HG03442 (cell line): ENCODE results near the gene FAM229A.

Source experiments
- ATAC-seq: cut with Tn5 transposase; IDR thresholded peaks from one replicate; pipeline ENCODE4 v1.9.1; 2021; ENCODE audit warnings: mild to moderate bottlenecking, moderate library complexity; ENCODE audit not compliant: unreplicated experiment

The FAM229A gene

DNA sequence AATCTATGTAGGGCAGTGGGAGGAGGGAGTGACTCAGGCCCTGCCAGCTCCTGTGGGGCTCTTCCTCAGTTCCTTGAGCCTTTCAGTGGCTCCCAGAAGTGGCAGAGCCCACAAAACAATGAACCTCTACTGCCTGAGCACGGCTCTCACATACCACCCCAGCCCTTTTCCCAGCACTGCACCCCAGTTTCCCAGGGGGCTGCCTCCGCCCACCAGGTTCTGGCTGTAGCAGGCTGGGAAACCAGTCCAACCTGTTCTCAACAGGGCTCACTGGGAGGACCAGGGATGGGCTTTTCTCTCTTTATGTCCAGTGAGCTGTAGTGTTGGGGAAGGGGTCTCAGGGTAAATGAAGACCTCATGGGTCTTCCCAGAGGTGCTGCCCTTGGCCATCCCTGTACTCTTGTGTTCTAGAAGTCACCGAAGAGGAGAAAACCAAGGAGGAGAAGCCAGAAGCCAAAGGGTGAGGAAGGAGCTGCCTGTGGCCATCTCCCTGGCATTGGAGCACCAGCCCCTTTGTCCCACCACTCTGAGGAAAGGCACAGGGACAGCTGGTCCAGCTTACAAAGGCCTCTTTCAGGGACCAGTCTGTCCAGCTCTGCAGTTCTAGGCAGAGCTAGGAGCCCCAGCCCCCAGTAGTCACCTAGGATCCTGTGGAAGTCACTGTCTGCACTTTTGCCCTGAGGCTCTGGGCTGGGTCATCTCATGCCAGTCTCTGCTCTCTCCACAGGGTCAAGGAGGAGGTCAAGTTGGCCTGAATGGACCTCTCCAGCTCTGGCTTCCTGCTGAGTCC is 29.8 kb downstream of the FAM229A start:
- ATAC-seq = no peak

DNA sequence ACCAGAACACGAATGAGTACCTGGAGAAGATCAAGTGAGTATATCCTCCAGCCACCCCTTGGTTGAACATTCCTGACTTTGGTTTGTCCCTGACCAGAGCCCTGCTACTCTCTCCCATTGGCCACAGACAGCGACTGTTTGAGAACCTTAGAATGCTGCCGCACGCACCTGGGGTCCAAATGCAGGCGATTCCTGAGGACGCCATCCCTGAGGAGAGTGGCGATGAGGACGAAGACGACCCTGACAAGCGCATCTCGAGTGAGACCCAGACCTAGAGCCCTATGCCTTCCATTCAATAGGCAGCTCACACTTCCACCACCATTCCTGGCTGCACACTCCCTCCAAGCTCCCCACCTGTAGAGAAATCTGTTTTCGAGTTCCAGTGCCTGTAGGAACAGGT is 30.7 kb downstream of the FAM229A start:
- ATAC-seq = no peak

- ATAC-seq = no peak
These were observed 31.6 kb downstream of the FAM229A start for GRCh38 chr1:32330558-32331151.

- no peak for ATAC-seq
These were observed 32.3 kb downstream of the FAM229A start for GRCh38 chr1:32329931-32330466.

DNA sequence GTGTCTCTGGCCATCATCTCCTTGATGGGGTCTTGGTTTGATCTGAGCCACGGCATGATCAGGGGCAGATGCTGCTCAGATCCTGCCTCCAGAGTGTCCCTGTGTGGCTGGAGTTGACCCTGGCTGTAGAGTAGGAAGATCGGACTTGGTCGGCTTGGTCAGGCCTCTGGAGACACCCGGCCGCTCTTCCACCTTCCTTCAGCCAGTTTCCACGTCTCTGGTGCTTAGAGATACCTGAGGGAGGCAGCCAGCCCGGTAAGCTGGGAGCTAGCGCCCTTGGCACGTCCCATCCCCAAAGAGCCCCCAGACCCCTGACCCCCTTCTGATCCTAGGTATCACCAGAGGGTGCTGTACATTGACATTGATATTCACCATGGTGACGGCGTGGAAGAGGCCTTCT is 35.1 kb downstream of the FAM229A start:
- ATAC-seq = no peak

DNA sequence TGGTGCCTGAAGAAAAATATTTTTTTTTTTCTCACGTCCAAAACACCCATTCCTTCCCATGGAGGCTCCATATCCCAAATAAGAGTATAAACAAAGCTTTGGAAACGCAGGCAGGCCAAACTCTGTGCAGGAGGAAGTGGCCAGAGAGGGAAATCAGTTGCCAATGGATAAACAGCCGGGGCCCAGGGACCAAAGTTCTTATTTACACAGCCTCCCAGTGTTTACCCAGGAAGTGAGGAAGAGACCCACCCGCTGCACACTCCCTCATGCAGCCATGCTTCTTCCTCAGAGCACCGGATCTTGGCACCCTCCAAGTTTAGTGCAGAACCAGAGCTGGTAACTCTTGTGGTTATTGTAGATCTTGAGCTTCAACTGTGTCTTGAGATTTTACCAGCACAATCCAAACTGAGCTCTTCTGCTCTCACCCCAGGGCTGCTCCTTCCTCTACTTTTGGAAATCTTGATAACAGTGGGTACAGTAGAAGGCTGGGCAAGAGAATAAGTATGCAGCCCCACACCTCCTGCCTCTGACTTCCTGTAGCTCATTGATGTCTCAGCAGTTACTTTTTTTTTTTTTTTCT is 40.5 kb downstream of the FAM229A start:
- no peak for ATAC-seq

DNA sequence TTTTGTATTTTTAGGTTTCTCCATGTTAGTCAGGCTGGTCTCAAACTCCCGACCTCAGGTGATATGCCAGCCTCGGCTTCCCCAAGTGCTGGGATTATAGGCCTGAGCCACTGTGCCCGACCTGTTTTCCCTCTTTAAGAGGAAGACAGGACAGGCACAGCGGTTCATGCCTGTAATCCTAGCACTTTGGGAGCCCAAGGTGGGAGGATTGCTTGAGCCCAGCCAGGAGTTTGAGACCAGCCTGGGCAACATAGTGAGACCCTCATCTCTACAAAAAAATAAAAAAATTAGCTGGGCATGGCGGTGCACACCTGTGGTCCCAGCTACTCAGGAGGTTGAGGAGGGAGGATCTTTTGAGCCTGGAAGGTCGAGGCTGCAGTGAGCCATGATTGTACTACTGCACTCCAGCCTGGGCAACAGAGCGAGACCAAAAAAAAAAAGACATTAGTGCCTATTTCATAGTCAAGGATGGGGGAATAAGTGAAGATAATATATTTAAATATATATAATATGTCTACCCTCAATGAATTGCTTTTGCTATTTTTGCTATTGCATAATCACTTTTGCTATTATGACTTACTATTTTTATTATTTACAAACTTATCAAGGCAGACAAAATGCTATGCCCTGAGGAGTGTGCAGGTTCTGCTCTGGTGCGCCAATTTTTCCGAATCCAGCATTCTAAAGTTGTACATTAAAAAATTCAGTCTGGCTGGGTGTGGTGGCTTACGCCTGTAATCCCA is 44.0 kb downstream of the FAM229A start:
- ATAC-seq = no peak

GRCh38 chr1:32316903-32317277 is 45.4 kb downstream of the FAM229A start:
- peak; percentile 17 for ATAC-seq

DNA sequence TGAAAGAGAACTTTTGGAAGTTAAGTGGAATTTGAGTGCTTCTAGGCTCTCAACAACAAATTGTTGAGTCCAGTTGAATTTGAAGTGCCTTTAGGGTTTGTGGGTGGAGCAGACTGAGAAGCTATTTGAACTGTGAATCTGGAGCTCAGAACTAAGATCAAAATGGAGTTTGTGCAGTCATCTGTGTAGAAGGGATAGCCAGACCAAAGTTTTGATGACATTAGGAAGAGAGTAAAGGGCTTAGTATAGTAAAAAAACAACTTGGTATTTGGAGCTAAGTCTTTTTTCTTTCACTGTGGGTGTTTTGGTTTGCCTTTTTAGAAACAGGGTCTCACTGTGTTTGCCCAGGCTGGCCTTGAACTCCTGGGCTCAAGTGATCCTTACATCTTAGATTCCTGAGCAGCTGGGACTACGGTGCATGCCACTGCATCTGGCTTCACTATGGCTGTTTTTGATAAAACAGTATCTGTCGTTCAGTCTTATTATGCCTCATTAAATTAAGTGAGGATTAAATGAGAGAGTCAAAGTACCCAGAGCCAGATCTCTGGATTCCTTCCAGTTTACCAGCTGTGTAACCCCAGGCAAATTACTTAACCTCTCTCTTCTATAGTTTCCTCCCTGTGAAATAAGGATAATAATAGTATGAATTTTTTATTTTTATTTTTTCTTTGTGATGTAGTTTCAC is 50.4 kb downstream of the FAM229A start:
- no peak for ATAC-seq
